NCI-H1930 (cell line): ENCODE results near the gene NEK4.
A peak's percentile ranks its signal among the peaks of the same experiment; 100 is the strongest.

ENCODE experiments used
- DNase-seq, 2 experiments: peaks; one replicate each; lab custom pipeline; 2025; lab: John Stamatoyannopoulos, UW

The NEK4 gene

GRCh38 chr3:52770496-52771333, at the start of gene NEK4:
TSS of gene NEK4 (minus strand) at chr3:52770940. CDS start at chr3:52770746, 194 bp downstream.
- DNase-seq = peak; percentile 73 to 86

- DNase-seq = no peak
These were observed 49.2 kb upstream of the NEK4 start for GRCh38 chr3:52819936-52820335.

DNA sequence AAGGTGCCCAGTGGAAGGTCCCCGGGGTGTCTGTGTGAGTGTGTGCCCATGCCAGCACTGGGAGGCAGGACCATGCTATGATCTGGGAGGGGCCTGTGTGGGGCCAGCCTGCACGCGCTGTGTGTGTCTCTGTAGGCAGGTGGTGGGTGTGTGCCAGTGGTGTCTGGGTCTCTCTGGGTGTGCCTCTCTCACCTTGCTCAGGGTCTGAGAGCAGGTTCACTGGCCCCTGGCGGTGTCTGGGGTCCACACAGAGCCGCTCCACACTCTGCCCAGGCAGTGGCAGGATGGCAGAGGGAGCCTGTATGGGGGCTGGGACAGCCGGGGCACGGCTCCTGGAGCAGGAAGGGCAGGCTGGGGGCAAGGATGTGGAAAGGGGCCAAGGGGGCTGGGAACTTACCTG, 47.1 kb upstream of the NEK4 start:
- no peak for DNase-seq

- no peak for DNase-seq
These were observed 46.5 kb upstream of the NEK4 start for GRCh38 chr3:52817221-52817620.

DNA sequence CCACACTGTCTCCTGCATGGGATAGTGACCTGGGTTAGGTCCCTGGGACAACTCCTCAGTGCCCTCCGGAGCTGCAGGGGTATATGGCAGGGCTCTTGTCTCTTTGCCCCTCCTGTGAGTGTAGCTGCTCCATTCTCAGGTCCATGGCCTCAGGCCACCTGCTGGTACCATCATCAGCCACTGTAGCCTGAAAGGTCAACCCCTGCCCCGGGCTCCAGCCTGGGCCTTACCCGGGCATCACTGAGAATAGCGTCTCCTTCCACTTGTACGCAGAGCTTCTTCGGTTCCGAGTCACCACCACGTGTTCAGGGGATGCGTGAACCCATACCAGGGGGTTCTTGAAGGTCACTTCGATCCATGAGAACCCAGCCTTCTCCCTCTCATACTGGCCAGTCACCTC, 45.9 kb upstream of the NEK4 start:
- DNase-seq = no peak

DNA sequence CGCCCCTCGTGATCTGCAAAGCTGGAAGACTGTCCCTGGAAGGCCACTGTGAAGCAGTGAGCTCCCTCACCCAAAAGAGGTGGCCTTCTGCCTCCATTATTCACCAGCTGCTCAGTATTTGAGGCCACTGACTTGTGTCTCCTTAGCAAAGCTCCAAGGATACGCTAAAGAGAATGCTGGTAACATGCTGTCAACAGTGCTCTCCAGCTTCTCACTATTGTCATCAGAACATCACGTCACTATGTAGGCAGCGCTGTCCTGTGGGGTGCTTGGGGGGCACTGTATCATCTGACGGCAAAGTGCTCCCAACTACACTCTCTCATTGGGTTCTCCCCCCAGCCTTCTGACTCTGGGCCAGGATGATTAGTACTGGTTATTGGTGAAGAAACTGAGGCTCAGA, 45.5 kb upstream of the NEK4 start:
- DNase-seq = no peak

DNA sequence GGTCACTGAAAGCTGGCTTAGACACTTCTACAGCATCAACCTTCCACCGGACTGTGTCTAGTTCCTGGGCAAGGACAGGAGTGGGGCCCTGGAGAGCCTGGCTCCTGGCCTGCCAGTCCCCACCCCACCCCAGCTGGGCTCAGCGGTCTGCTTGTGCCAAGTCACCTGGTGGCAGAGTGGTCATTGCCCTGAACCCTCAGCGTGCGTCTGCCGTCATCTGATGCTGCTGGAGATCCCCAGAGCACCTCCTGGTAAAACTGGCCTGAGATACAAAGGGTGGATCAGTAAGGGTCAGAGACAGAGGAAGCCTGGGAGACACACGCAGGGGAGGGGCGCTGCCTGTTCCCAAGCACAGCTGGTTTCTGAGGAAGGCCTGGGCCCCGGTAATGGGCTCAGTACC, 43.1 kb upstream of the NEK4 start:
- DNase-seq = no peak

DNA sequence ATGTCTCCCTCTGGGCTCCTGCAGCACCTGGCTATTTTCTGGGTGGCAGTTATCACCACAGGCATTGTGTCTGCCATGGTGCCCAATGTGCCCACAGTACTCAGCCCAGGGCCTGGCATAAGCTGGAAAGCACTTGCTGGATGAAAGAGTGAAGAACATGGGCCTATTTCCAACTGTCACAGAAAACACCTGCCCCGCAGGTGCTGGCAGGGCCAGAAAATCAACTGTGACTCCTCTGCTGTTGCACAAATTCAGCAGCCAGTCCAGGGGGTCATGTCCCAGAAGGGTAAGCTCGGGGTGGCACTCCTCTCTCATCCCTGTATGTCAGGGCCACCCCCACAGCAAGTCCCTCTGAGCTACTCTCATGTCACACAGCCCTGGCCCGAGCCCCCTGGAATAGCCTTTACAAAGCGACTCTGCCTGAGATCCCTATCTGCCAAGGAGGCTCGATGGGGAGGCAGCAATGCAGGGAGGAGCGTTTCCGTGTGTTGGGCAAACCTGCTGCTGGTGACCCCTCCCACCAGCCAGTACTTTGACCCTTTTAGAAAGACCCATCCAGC, 40.8 kb upstream of the NEK4 start:
- no peak for DNase-seq

GRCh38 chr3:52810923-52811322, 40.2 kb upstream of the NEK4 start:
- DNase-seq = no peak

- DNase-seq = no peak
These were observed 39.1 kb upstream of the NEK4 start for GRCh38 chr3:52809662-52810377.

GRCh38 chr3:52809149-52809548, 38.4 kb upstream of the NEK4 start:
- no peak for DNase-seq

GRCh38 chr3:52805270-52806039, 34.7 kb upstream of the NEK4 start:
- no peak for DNase-seq

- DNase-seq = no peak
These were observed 31.1 kb upstream of the NEK4 start for GRCh38 chr3:52801839-52802238.

GRCh38 chr3:52800079-52800478, 29.3 kb upstream of the NEK4 start:
- no peak for DNase-seq

- no peak for DNase-seq
These were observed 28.3 kb upstream of the NEK4 start for GRCh38 chr3:52798978-52799476.

DNA sequence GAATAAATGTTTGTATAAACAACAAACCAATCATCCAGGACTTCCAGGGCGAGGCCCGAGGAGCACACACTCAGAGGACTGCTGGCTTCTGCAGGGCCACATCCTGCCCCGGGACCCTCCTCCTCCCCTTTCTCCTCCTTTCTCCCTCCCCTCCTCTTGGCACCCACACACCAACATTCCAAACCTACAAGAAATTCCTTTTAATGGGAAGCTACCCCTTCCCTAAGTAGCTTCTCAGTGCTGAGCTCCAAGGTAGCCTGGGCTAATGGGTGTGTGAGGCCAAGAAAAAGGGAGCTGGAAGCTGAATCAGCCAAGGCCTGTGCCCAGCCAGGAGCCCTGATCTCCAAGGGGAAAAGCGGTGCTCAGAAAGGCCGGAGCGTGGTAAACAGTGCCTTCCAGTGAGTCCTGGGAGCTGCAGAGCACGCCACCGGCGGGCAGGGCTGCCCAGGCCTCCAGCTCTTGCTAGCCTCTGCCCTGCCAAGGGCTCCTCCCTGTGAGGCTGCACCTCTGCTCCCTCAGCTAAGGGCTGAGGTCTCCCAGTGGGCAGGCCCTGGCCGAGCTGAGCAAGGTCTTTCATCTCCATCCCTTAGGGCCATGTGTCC, 27.7 kb upstream of the NEK4 start:
- DNase-seq = no peak

GRCh38 chr3:52796411-52796810, 25.7 kb upstream of the NEK4 start:
- no peak for DNase-seq

DNA sequence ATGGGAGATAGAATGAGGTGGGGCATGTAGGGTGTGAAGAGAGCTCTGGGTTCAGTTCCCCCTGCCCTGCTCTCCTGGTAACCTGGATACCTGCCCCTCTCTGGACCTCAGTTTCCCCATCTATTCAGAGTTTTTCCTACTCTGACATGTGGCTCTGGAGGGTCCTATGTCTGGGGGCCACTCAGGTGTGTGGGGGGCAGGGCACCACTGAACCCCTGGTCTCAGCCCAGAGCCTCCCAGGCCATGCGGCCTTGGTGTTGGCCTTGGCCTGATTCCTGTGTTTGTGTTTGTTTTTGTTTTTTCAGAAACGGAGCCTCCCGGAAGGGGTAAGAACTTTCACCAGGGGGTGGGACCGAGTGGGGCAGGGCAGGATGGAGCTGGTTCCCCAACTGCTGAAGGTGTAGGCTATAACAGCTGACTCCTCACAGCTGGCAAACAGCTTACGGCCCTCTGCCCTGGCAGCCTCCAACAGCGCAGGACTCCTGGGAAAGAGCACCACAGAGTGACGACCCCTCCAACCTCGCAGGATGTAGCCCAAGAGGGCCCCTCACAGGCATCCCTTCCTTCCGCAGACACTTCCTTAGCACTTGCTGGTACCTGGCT, 24.7 kb upstream of the NEK4 start:
- no peak for DNase-seq

- no peak for DNase-seq
These were observed 23.9 kb upstream of the NEK4 start, which contains the start of gene ITIH3 for GRCh38 chr3:52794612-52795099. TSS of gene ITIH3 (plus strand) at chr3:52794796. CDS start at chr3:52794804, 8 bp downstream.

- DNase-seq = no peak
These were observed 23.2 kb upstream of the NEK4 start for GRCh38 chr3:52793702-52794611.
